ENCODE measurements around the gene TKTL2.
A peak's percentile ranks its signal among the peaks of the same experiment; 100 is the strongest.
"Not testable (repeated sequence)": the region's sequence is repeated elsewhere in the genome, so short reads cannot be mapped to it uniquely, and the experiment has no call there.

The TKTL2 gene

GRCh38 chr4:163473576-163473975 lies at the start of gene TKTL2:
Gene TKTL2 (minus strand): TSS chr4:163473754. CDS start chr4:163473734, 20 bp downstream.
- DNase-seq, result no peak

GRCh38 chr4:163515198-163515597 lies 41.6 kb upstream of the TKTL2 start:
- no peak for DNase-seq

GRCh38 chr4:163505374-163505773 lies 31.8 kb upstream of the TKTL2 start:
- no peak for DNase-seq

- DNase-seq, result no peak
Observed at GRCh38 chr4:163500586-163500985, 27.0 kb upstream of the TKTL2 start.

GRCh38 chr4:163495900-163496299 lies 22.3 kb upstream of the TKTL2 start:
- peak; percentile 72 for DNase-seq

- DNase-seq, result peak; percentile 98
Observed at GRCh38 chr4:163494360-163495241, 21.0 kb upstream of the TKTL2 start, which contains the start of gene TMA16. Gene TMA16 (plus strand): TSS chr4:163494690. CDS start chr4:163494802, 112 bp downstream.

- peak; percentile 87 for DNase-seq
Observed at GRCh38 chr4:163493643-163494359, 20.2 kb upstream of the TKTL2 start.

- DNase-seq, result peak; percentile 92
Observed at GRCh38 chr4:163492951-163493504, 19.5 kb upstream of the TKTL2 start.

- DNase-seq, result no peak
Observed at GRCh38 chr4:163489929-163490328, 16.4 kb upstream of the TKTL2 start.

- DNase-seq, result peak; percentile 47
Observed at GRCh38 chr4:163486321-163486720, 12.8 kb upstream of the TKTL2 start.

- DNase-seq, result no peak
Observed at GRCh38 chr4:163485589-163485988, 12.0 kb upstream of the TKTL2 start.

- DNase-seq, result peak; percentile 88
Observed at GRCh38 chr4:163484906-163485305, 11.4 kb upstream of the TKTL2 start.

GRCh38 chr4:163482190-163482589 lies 8.6 kb upstream of the TKTL2 start:
- DNase-seq, result no peak

- DNase-seq, result no peak
Observed at GRCh38 chr4:163476761-163477438, 3.3 kb upstream of the TKTL2 start.

- no peak for DNase-seq
Observed at GRCh38 chr4:163474027-163474426, 473 bp upstream of the TKTL2 start.

GRCh38 chr4:163473130-163473529 lies 424 bp downstream of the TKTL2 start:
- DNase-seq, result no peak

GRCh38 chr4:163470391-163470790 lies 3.2 kb downstream of the TKTL2 start:
- no peak for DNase-seq

GRCh38 chr4:163467082-163467770 lies 6.3 kb downstream of the TKTL2 start:
- DNase-seq, result no peak

GRCh38 chr4:163462556-163462955 lies 11.0 kb downstream of the TKTL2 start:
- no peak for DNase-seq

- no peak for DNase-seq
Observed at GRCh38 chr4:163448540-163449203, 24.9 kb downstream of the TKTL2 start.

- no peak for DNase-seq
Observed at GRCh38 chr4:163447481-163447880, 26.1 kb downstream of the TKTL2 start.

- not testable (repeated sequence) for DNase-seq
Observed at GRCh38 chr4:163447023-163447422, 26.5 kb downstream of the TKTL2 start.

Measured in OCI-M1 (cell line).